H1 (cell line): ENCODE results near the gene ITPR1. TPM values are rescaled to one million over a fixed set of nuclear protein-coding genes. Genes with fewer than 3 reads are reported as not detected.

Experiments
- CTCF ChIA-PET: fragments of 300-600 bp; sonication (Branson Sonifier 250); formaldehyde crosslinking; loops from one replicate; lab custom pipeline; 2021; ENCODE audit not compliant: partially characterized antibody; lab: Charles Lee
- POLR2A ChIA-PET: fragments of 300-600 bp; sonication (Branson Sonifier 250); formaldehyde crosslinking; loops from one replicate; lab custom pipeline; 2021; ENCODE audit warnings: inconsistent platforms; ENCODE audit not compliant: partially characterized antibody; lab: Charles Lee
- DNase-seq, 2 experiments: peaks; one replicate each; pipeline versions ENCODE4 v3.0.0 to v3.0.0-alpha.2; 2010 to 2022; ENCODE audit warnings: low spot score in 2 of 2, low read depth in 1 of 2, mixed read lengths in 1 of 2
- FAIRE-seq: peaks from 2 replicates; lab custom pipeline; 2011; peaks lifted over from hg19 to GRCh38; lab: Jason Lieb, UNC
- H2AFZ ChIP-seq: 2 replicates; pipeline ENCODE4 v1.8.1; 2012; ENCODE audit warnings: low read length, inconsistent platforms
- H2AK5ac ChIP-seq: 2 replicates; pipeline ENCODE4 v1.6.1; 2013; ENCODE audit warnings: low read depth, low read length
- H2BK120ac ChIP-seq: replicated peaks from 2 replicates; pipeline ENCODE3; 2013; ENCODE audit warnings: low read depth, low read length, inconsistent platforms
- H2BK12ac ChIP-seq: 2 replicates; pipeline ENCODE4 v1.6.1; 2013; ENCODE audit warnings: low read depth, low read length
- H2BK15ac ChIP-seq: 2 replicates; pipeline ENCODE4 v1.6.1; 2013; ENCODE audit warnings: low read length
- H2BK20ac ChIP-seq: 2 replicates; pipeline ENCODE4 v1.6.1; 2013; ENCODE audit warnings: low read length
- H2BK5ac ChIP-seq: 2 replicates; pipeline ENCODE4 v1.6.1; 2013; ENCODE audit warnings: low read depth, low read length
- H3K14ac ChIP-seq: 2 replicates; pipeline ENCODE4 v1.6.1; 2013; ENCODE audit warnings: inconsistent platforms; ENCODE audit not compliant: insufficient read length
- H3K18ac ChIP-seq: 2 replicates; pipeline ENCODE4 v1.6.1; 2013; ENCODE audit warnings: low read length; ENCODE audit errors: extremely low read depth
- H3K23ac ChIP-seq: 2 replicates; pipeline ENCODE4 v1.6.1; 2013; ENCODE audit warnings: inconsistent platforms; ENCODE audit not compliant: insufficient read length
- H3K23me2 ChIP-seq: 2 replicates; pipeline ENCODE4 v1.6.1; 2013; ENCODE audit warnings: low read depth, low read length
- H3K27ac ChIP-seq: 2 replicates; pipeline ENCODE4 v1.6.1; 2011; ENCODE audit warnings: low read depth, low read length, inconsistent platforms
- H3K27me3 ChIP-seq, 4 experiments: replicated peaks in 1 of 4; 1 replicate in 1 of 4; 2 replicates in 3 of 4; pipeline versions ENCODE4 v1.6.1 to v1.8.1; 2011 to 2013; ENCODE audit warnings: low read length in 3 of 4, mild to moderate bottlenecking in 3 of 4, inconsistent platforms in 2 of 4, mixed read lengths in 2 of 4, moderate library complexity in 1 of 4; ENCODE audit not compliant: control insufficient read depth in 3 of 4, insufficient read depth in 3 of 4; ENCODE audit errors: extremely low read depth in 1 of 4
- H3K36me3 ChIP-seq, 4 experiments: 2 replicates each; pipeline versions ENCODE4 v1.6.1 to v1.8.1; 2011 to 2013; ENCODE audit warnings: mild to moderate bottlenecking in 4 of 4, low read length in 3 of 4, moderate library complexity in 2 of 4, control low read depth in 1 of 4, inconsistent platforms in 1 of 4; ENCODE audit not compliant: insufficient read depth in 4 of 4, control insufficient read depth in 2 of 4
- H3K4ac ChIP-seq: replicated peaks from 2 replicates; pipeline ENCODE3; 2013; ENCODE audit warnings: low read length, low read depth, mixed read lengths, inconsistent platforms; ENCODE audit not compliant: insufficient read length
- H3K4me1 ChIP-seq, 4 experiments: replicated peaks in 1 of 4; 1 replicate in 1 of 4; 2 replicates in 3 of 4; pipeline versions ENCODE4 v1.6.1 to v1.8.1; 2011 to 2013; ENCODE audit warnings: low read length in 3 of 4, inconsistent platforms in 2 of 4, mixed read lengths in 1 of 4; ENCODE audit not compliant: insufficient read depth in 4 of 4, control insufficient read depth in 3 of 4
- H3K4me2 ChIP-seq, 2 experiments: 2 replicates each; pipeline versions ENCODE4 v1.6.1 to v1.8.1; 2011 to 2013; ENCODE audit warnings: low read depth in 2 of 2, low read length in 2 of 2, control low read depth in 1 of 2, inconsistent platforms in 1 of 2, mild to moderate bottlenecking in 1 of 2; ENCODE audit not compliant: insufficient read depth in 1 of 2
- H3K4me3 ChIP-seq, 4 experiments: fragments of 200-600, 300-600 bp in 1 of 4; sonication (generic), shearing (Covaris generic), sonication (Bioruptor Twin) in 1 of 4; 2 replicates each; pipeline versions ENCODE4 v1.5.1 to v1.8.1; 2011 to 2016; ENCODE audit warnings: low read length in 4 of 4, low read depth in 3 of 4, control low read depth in 2 of 4, inconsistent platforms in 2 of 4, mild to moderate bottlenecking in 2 of 4, mixed read lengths in 1 of 4, moderate library complexity in 1 of 4; ENCODE audit not compliant: insufficient read depth in 2 of 4; ENCODE audit errors: extremely low read depth in 1 of 4
- H3K56ac ChIP-seq: replicated peaks from 2 replicates; pipeline ENCODE3; 2013; ENCODE audit warnings: low read depth, mild to moderate bottlenecking, mixed read lengths, low read length, inconsistent platforms; ENCODE audit not compliant: insufficient read length
- H3K79me1 ChIP-seq: 2 replicates; pipeline ENCODE4 v1.6.1; 2013; ENCODE audit warnings: low read depth, low read length, control low read depth
- H3K79me2 ChIP-seq, 2 experiments: 2 replicates each; pipeline versions ENCODE4 v1.6.1 to v1.8.1; 2012 to 2013; ENCODE audit warnings: low read length in 2 of 2, mild to moderate bottlenecking in 2 of 2, inconsistent platforms in 1 of 2; ENCODE audit not compliant: insufficient read depth in 2 of 2, control insufficient read depth in 1 of 2
- H3K9ac ChIP-seq, 4 experiments: replicated peaks in 1 of 4; 1 replicate in 1 of 4; 2 replicates in 3 of 4; pipeline versions ENCODE4 v1.6.1 to v1.8.1; 2011 to 2013; ENCODE audit warnings: low read depth in 3 of 4, low read length in 3 of 4, control low read depth in 2 of 4, mild to moderate bottlenecking in 2 of 4, moderate library complexity in 2 of 4, inconsistent platforms in 1 of 4; ENCODE audit errors: extremely low read depth in 1 of 4
- H3K9me3 ChIP-seq, 2 experiments: 2 replicates each; pipeline versions ENCODE4 v1.6.1 to v1.8.1; 2012 to 2013; ENCODE audit warnings: mild to moderate bottlenecking in 2 of 2, moderate library complexity in 2 of 2, control low read depth in 1 of 2, inconsistent platforms in 1 of 2, low read depth in 1 of 2, low read length in 1 of 2, mixed read lengths in 1 of 2; ENCODE audit not compliant: insufficient read depth in 2 of 2
- H4K20me1 ChIP-seq, 2 experiments: replicated peaks in 1 of 2; 2 replicates each; pipeline versions ENCODE3 to v1.8.1; 2011 to 2013; ENCODE audit warnings: inconsistent platforms in 2 of 2, low read length in 2 of 2, mild to moderate bottlenecking in 1 of 2; ENCODE audit not compliant: insufficient read depth in 2 of 2, control insufficient read depth in 1 of 2
- H4K5ac ChIP-seq: 2 replicates; pipeline ENCODE4 v1.6.1; 2013; ENCODE audit warnings: low read length, low read depth, mixed read lengths, inconsistent platforms; ENCODE audit not compliant: insufficient read length
- H4K8ac ChIP-seq: 2 replicates; pipeline ENCODE4 v1.8.0; 2013; ENCODE audit warnings: mild to moderate bottlenecking, moderate library complexity, low read length, inconsistent platforms; ENCODE audit not compliant: insufficient read depth; ENCODE audit errors: extremely low read depth
- H4K91ac ChIP-seq: replicated peaks from 2 replicates; pipeline ENCODE3; 2013; ENCODE audit warnings: low read length, mixed read lengths, inconsistent platforms; ENCODE audit not compliant: insufficient read length
- BACH1 ChIP-seq: IDR thresholded peaks from 2 replicates; pipeline ENCODE4 v1.6.1; 2012; ENCODE audit warnings: low read length, improper control_type of control experiment
- CEBPB ChIP-seq: IDR thresholded peaks from 2 replicates; pipeline ENCODE4 v1.6.1; 2012; ENCODE audit warnings: low read depth, low read length
- MAFK ChIP-seq: IDR thresholded peaks from 2 replicates; pipeline ENCODE4 v1.6.1; 2012; ENCODE audit warnings: low read depth, mild to moderate bottlenecking, improper control_type of control experiment, low read length
- RAD21 ChIP-seq, 2 experiments: IDR thresholded peaks in 1 of 2; conservative IDR thresholded peaks in 1 of 2; 2 replicates each; pipeline ENCODE4 v1.6.1; 2011; ENCODE audit warnings: low read depth in 2 of 2, low read length in 2 of 2, improper control_type of control experiment in 1 of 2, inconsistent platforms in 1 of 2, mild to moderate bottlenecking in 1 of 2, moderate library complexity in 1 of 2
- SIN3A ChIP-seq, 2 experiments: IDR thresholded peaks in 1 of 2; conservative IDR thresholded peaks in 1 of 2; 2 replicates each; pipeline ENCODE4 v1.6.1; 2011 to 2012; ENCODE audit warnings: low read length in 2 of 2, improper control_type of control experiment in 1 of 2, low read depth in 1 of 2, mild to moderate bottlenecking in 1 of 2
- SP2 ChIP-seq: IDR thresholded peaks from 2 replicates; pipeline ENCODE4 v1.6.1; 2012; ENCODE audit warnings: mild to moderate bottlenecking, low read length, inconsistent platforms
- TCF12 ChIP-seq: IDR thresholded peaks from 2 replicates; pipeline ENCODE4 v1.6.1; 2011; ENCODE audit warnings: low read depth, mild to moderate bottlenecking, low read length
- TEAD4 ChIP-seq: IDR thresholded peaks from 2 replicates; pipeline ENCODE4 v1.6.1; 2012; ENCODE audit warnings: low read depth, low read length, inconsistent platforms, mixed read lengths
- WGBS, 2 experiments: shearing (Covaris generic) in 1 of 2; methylation state at CpG; one replicate each; pipeline versions ENCODE4 v1.1.6 to v1.1.7; 2013 to 2015; ENCODE audit warnings: low lambda C conversion rate in 2 of 2, mixed read lengths in 2 of 2, inconsistent platforms in 1 of 2, low coverage in 1 of 2, missing lambda C conversion rate in 1 of 2; ENCODE audit not compliant: insufficient replicate concordance in 2 of 2, insufficient coverage in 1 of 2, insufficient read length in 1 of 2; ENCODE audit errors: extremely low coverage in 1 of 2, missing lambda C conversion rate in 1 of 2; 5-methylcytosine and 5-hydroxymethylcytosine counted together
- polyA plus RNA-seq, 7 experiments: library from polyadenylated mRNA; depleted of rRNA in 3 of 7; stranded (reverse) in 5 of 7; unstranded in 2 of 7; fragments of >200 nt in 5 of 7; fragments of 200-250 nt in 2 of 7; gene quantifications; 1 replicate in 5 of 7; 2 replicates in 1 of 7; 4 replicates in 1 of 7; pipeline versions ENCODE4 v1.2.1 to v1.2.3, GENCODE V29; 2011 to 2013; ENCODE audit warnings: missing spikeins in 2 of 7, mixed read lengths in 2 of 7
- total RNA-seq: library from RNA; stranded (reverse); fragmentation: NEBNext Ultra II Directional; extraction: Animal tissue kit (Norgen Biotek cat#: 25700); gene quantifications from 2 replicates; pipeline ENCODE4 v1.2.1, GENCODE V29; 2021
- TF ChIP-seq, protein P1 (sequence below): IDR thresholded peaks from 2 replicates; pipeline ENCODE4 v1.6.1; 2012; ENCODE audit warnings: inconsistent platforms

The ITPR1 gene
- total and polyA plus RNA-seq, 2 of the 8 experiments (the other 6 are each of a cell fraction or from before 2014, with no cell fraction given), result 2.5 to 16.3 TPM

DNA sequence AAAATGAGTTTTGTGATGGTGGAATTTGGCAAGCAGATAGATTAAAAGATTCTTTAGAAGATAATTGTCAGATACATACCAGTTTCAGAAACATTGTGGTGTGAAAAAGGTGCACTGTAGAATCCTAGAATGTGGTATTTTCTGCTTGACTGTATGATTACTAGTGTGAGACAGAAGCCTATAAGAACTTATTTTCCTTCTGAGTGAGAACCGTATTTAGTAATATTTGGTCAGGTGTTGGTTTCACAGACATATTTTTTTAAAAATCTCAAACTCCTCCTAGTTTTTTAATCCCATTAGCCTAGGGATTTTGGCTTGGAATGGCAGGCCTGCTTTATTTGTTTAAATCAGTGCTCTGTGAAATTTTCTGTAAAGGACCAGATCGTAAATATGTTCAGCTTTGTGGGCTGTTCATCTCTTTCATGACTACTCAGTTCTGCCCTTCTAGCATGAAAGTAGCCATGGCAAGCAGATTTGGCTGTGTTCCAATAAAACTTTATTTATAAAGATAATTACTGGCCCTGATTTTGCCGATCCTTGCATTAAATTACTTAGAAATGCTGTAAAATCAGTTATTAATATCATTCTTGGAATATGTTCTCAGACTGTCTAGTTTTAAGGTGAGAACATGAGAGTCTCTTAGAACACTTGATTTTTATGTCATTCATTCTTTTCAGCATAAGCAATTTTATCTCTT, 205.1 kb downstream of the ITPR1 start:
- Histone ChIP-seq H3K9ac (no peak overlapping the region), H3K4me2 (no peak overlapping the region), H2BK12ac (no peak overlapping the region), H3K4me1 (no peaks in the 10 kb centered on the region), H3K56ac (no peak overlapping the region), H4K8ac (no peak overlapping the region), H3K36me3 (no peaks in the 10 kb centered on the region; a peak in 1 of 8 replicates), H3K4ac (no peak overlapping the region), H2AK5ac (no peak overlapping the region), H2BK20ac (no peak overlapping the region), H4K91ac (no peak overlapping the region), H3K27me3 (no peaks in the 10 kb centered on the region), H3K18ac (no peak overlapping the region), H2BK15ac (no peak overlapping the region), H3K14ac (no peak overlapping the region), H3K79me1 (no peaks in the 10 kb centered on the region), H3K4me3 (no peak overlapping the region), H3K27ac (no peak overlapping the region), H3K9me3 (no peaks in the 10 kb centered on the region), H3K23ac (no peak overlapping the region), H2BK5ac (no peak overlapping the region), H4K20me1 (no peaks in the 10 kb centered on the region), H4K5ac (peak overlapping the region; percentile 36), H3K79me2 (no peaks in the 10 kb centered on the region), H2BK120ac (no peak overlapping the region), H2AFZ (no peak overlapping the region), H3K23me2 (no peaks in the 10 kb centered on the region)
- DNase-seq (no peak), FAIRE-seq (no peak)
- ChIA-PET CTCF (no interaction called here), POLR2A (no interaction called here)
- no peak for TF ChIP-seq TCF12
- no peak for TF ChIP-seq SP2
- no peak for TF ChIP-seq MAFK
- TF ChIP-seq SIN3A (conservative IDR thresholded peaks at IDR 0.05 in 1 of 2, IDR thresholded peaks at IDR 0.05 in 1 of 2; ENCODE audit: low read depth in 1 of 2, low read length in 2 of 2), result no peak
- TF ChIP-seq CEBPB, result no peak
- no peak for TF ChIP-seq RAD21 (IDR thresholded peaks at IDR 0.05 in 1 of 2, conservative IDR thresholded peaks at IDR 0.05 in 1 of 2; ENCODE audit: low read depth in 2 of 2, low read length in 2 of 2)
- no peak for TF ChIP-seq TEAD4
- TF ChIP-seq, protein P1, sequence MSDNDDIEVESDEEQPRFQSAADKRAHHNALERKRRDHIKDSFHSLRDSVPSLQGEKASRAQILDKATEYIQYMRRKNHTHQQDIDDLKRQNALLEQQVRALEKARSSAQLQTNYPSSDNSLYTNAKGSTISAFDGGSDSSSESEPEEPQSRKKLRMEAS, result no peak
- no peak for TF ChIP-seq BACH1
- WGBS, 2 experiments, result 84% methylated on average over 3 of the region's 3 CpGs; no CpG with 5 or more reads in 1 of the 2 experiments
